Measurements from ENCODE around the gene CCDC9.

DNA sequence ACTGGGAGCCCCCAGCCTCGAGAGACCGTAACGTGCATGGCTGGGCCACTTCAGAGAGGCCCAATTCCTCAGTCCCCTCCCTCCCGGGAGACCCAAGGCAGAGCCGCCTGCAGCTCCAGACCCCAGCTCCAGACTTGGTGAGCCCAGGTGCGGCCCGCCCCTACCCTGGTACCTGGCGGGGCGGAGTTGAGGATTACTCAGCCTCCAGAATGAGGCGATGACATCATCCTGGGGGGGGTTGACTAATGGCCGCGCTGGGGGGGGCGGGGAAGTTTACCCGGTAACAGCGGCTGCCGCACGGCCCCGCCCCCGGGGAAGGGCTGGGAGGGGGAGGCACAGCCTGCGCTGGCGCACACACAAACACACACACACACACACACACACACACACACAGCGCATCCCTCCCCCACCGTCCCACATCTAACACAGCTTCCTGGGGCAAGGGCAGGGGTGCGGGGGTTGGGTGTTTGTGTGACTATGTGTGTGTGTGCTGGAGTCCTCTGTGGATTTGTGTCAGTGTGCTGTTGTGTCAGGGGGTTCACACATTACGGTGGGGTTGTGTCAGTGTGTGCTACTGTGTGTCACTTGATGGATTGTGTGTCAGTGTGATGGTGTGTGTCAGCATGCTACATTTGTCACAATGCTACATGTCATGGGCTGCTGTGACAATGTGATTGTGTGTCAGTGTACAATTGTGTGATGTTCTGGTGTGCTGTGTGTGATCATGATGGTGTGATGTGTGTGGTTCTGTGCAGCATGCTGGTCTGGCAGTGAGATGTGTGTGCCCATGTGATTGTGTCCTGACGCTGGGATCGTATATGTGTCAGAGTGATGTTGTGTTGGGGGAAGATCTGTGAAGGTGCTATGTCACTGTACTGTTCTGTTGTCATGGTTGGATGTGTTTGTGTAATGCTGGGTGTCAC is 15.1 kb upstream of the CCDC9 start:
- TF ChIP-seq POLR2AphosphoS5 (IDR thresholded peaks at IDR 0.05; ENCODE audit: low read depth, low read length) = no peak
- TF ChIP-seq POLR2A (IDR thresholded peaks at IDR 0.05; ENCODE audit: low read depth, low read length) = no peak

Data from GM12892 (cell line).